GM18907 (cell line): ENCODE results near the gene SMIM1.
"Not testable (repeated sequence)": the region's sequence is repeated elsewhere in the genome, so short reads cannot be mapped to it uniquely, and the experiment has no call there.

Experiments used
- ATAC-seq: cut with Tn5 transposase; IDR thresholded peaks from one replicate; pipeline ENCODE4 v1.9.1; 2021; ENCODE audit warnings: mild to moderate bottlenecking, moderate library complexity; ENCODE audit not compliant: unreplicated experiment

The SMIM1 gene

GRCh38 chr1:3736131-3736561 lies 36.4 kb upstream of the SMIM1 start:
- ATAC-seq = no peak

GRCh38 chr1:3736708-3737107 lies 35.8 kb upstream of the SMIM1 start:
- ATAC-seq = no peak

- ATAC-seq = no peak
Measured at GRCh38 chr1:3738943-3739342, 33.6 kb upstream of the SMIM1 start.

GRCh38 chr1:3740042-3740441 lies 32.5 kb upstream of the SMIM1 start:
- no peak for ATAC-seq

GRCh38 chr1:3740752-3741151 lies 31.8 kb upstream of the SMIM1 start:
- no peak for ATAC-seq

GRCh38 chr1:3741566-3742438 lies 30.7 kb upstream of the SMIM1 start:
- ATAC-seq = no peak

GRCh38 chr1:3742439-3743298 lies 29.9 kb upstream of the SMIM1 start:
- ATAC-seq = no peak

GRCh38 chr1:3743421-3743820 lies 29.1 kb upstream of the SMIM1 start:
- ATAC-seq = no peak

- ATAC-seq = no peak
Measured at GRCh38 chr1:3743826-3744225, 28.7 kb upstream of the SMIM1 start.

- ATAC-seq = no peak
Measured at GRCh38 chr1:3744646-3745045, 27.9 kb upstream of the SMIM1 start.

GRCh38 chr1:3745071-3745470 lies 27.5 kb upstream of the SMIM1 start:
- ATAC-seq = no peak

GRCh38 chr1:3745590-3746381 lies 26.8 kb upstream of the SMIM1 start:
- no peak for ATAC-seq

GRCh38 chr1:3746389-3746829 lies 26.1 kb upstream of the SMIM1 start:
- no peak for ATAC-seq

- peak; percentile 74 for ATAC-seq
Measured at GRCh38 chr1:3746830-3747521, 25.6 kb upstream of the SMIM1 start.

- ATAC-seq = no peak
Measured at GRCh38 chr1:3747522-3747848, 25.1 kb upstream of the SMIM1 start.

GRCh38 chr1:3747903-3748302 lies 24.6 kb upstream of the SMIM1 start:
- no peak for ATAC-seq

- ATAC-seq = not testable (repeated sequence)
Measured at GRCh38 chr1:3748316-3748900, 24.1 kb upstream of the SMIM1 start.

GRCh38 chr1:3749512-3749911 lies 23.0 kb upstream of the SMIM1 start:
- ATAC-seq = no peak

- ATAC-seq = no peak
Measured at GRCh38 chr1:3750741-3751140, 21.8 kb upstream of the SMIM1 start.

- no peak for ATAC-seq
Measured at GRCh38 chr1:3752400-3752945, 20.1 kb upstream of the SMIM1 start, which contains the start of gene CCDC27. CCDC27 (plus strand) TSS chr1:3752450; CDS start chr1:3752482, 32 bp downstream.
